GM19452 (cell line): ENCODE results near the gene PGS1.
"Not testable (repeated sequence)": the region's sequence is repeated elsewhere in the genome, so short reads cannot be mapped to it uniquely, and the experiment has no call there.

Experiments used
- ATAC-seq: cut with Tn5 transposase; IDR thresholded peaks from one replicate; pipeline ENCODE4 v1.9.1; 2021; ENCODE audit not compliant: unreplicated experiment

PGS1 gene

GRCh38 chr17:78441271-78441971 lies 63.0 kb downstream of the PGS1 start:
- ATAC-seq, result no peak

- ATAC-seq, result no peak
Measured at GRCh38 chr17:78442648-78443218, 64.3 kb downstream of the PGS1 start.

- ATAC-seq, result no peak
Measured at GRCh38 chr17:78444392-78444791, 65.9 kb downstream of the PGS1 start.

- no peak for ATAC-seq
Measured at GRCh38 chr17:78446833-78447232, 68.4 kb downstream of the PGS1 start.

- no peak for ATAC-seq
Measured at GRCh38 chr17:78448356-78448993, 70.0 kb downstream of the PGS1 start.

GRCh38 chr17:78449983-78450595 lies 71.6 kb downstream of the PGS1 start:
- no peak for ATAC-seq

- ATAC-seq, result no peak
Measured at GRCh38 chr17:78450696-78451345, 72.4 kb downstream of the PGS1 start.

- ATAC-seq, result no peak
Measured at GRCh38 chr17:78451753-78452152, 73.3 kb downstream of the PGS1 start.

- ATAC-seq, result no peak
Measured at GRCh38 chr17:78454346-78454745, 75.9 kb downstream of the PGS1 start.

GRCh38 chr17:78458091-78458490 lies 79.6 kb downstream of the PGS1 start:
- no peak for ATAC-seq

- no peak for ATAC-seq
Measured at GRCh38 chr17:78458736-78459335, 80.4 kb downstream of the PGS1 start.

- no peak for ATAC-seq
Measured at GRCh38 chr17:78459696-78460095, 81.2 kb downstream of the PGS1 start.

GRCh38 chr17:78460176-78460675 lies 81.8 kb downstream of the PGS1 start:
- no peak for ATAC-seq

- no peak for ATAC-seq
Measured at GRCh38 chr17:78460951-78461798, 82.7 kb downstream of the PGS1 start.

GRCh38 chr17:78461799-78462053 lies 83.3 kb downstream of the PGS1 start:
- ATAC-seq, result no peak

GRCh38 chr17:78462148-78462547 lies 83.7 kb downstream of the PGS1 start:
- ATAC-seq, result no peak

- not testable (repeated sequence) for ATAC-seq
Measured at GRCh38 chr17:78466109-78466785, 87.8 kb downstream of the PGS1 start.

GRCh38 chr17:78466786-78467715 lies 88.6 kb downstream of the PGS1 start:
- no peak for ATAC-seq

- ATAC-seq, result no peak
Measured at GRCh38 chr17:78468366-78468765, 89.9 kb downstream of the PGS1 start.
